NCI-H1092 (cell line): ENCODE results near the gene STMN3.
A peak's percentile ranks its signal among the peaks of the same experiment; 100 is the strongest.

ENCODE experiments used
- DNase-seq: peaks from one replicate; lab custom pipeline; 2025; lab: John Stamatoyannopoulos, UW

Gene STMN3

DNA sequence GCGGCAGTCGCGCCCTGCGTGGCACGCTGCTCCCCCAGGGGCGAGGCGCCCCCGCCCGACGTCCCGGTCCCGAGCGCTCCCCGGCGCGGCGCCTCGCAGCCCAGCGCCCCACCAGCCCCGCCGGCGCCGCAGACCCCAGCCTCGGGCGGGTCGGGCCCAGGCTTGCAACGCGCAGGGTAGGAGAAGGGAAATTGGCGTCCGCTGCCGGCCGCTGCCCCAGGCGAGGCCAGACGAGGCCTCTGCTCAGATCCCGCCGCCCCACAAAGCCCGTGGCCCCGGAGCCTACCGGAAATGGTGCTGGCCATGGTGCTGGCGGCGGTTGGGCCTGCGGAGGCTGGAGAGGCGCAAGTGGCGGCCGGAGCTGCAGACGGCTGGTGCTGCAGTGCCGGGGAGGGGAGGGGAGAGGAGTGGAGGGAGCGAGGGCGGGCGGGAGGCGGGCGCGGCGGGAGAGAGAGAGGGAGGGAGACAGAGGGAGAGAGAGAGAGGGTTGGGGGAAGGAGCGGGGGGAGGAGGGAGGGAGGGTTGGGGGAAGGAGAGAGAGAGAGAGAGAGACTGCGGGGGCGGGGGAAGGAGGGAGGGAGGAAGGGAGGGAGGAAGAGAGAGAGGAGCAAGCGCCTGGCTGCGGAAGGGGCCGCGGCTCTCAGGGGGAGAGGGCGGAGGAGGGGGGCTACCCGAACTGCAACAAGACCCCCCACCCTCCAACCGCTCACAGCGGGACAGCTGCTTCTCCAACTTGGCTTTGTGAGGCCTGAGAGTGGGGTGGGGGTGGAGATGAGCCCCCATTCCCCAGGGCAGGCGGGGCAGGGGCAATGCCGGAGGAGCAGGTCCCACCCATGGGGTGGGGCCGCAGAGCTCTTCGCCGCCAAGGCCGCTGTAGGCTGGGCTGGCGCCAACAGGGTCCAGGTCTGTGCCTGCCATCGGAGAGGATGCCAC lies at the start of gene STMN3:
Gene STMN3 (minus strand): TSS at position 384 of the 933 bp plus-strand sequence. CDS start 79 bp downstream, at position 305.
- peak; percentile 80 for DNase-seq

DNA sequence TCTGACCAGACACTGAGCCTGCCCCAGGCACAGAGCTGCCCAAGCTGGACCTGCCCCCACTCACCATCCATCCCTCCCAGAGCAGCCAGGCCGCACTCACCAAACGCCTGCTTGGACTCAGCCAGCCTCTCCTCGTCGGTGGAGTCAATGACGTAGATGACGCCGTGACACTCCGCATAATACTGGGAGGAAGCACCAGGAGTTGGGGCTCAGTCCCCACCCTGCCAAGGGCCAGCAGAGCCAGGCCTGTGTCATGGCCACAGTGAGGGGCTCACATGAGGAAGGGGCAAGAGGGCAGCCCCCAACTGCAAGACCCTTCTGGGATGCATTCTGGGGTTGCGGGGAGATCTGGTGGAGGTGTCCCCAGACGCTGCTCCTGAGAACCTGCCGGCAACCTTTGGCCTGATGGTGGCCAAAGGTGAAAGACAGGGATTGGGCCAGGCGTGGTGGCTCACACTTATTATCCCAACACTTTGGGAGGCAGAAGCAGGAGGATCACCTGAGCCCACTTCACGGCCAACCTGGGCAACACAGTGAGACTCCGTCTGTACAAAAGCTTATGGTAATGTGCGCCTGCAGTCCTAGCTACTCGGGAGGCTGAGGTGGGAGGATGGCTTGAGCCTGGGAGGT lies 48.9 kb upstream of the STMN3 start:
- no peak for DNase-seq

DNA sequence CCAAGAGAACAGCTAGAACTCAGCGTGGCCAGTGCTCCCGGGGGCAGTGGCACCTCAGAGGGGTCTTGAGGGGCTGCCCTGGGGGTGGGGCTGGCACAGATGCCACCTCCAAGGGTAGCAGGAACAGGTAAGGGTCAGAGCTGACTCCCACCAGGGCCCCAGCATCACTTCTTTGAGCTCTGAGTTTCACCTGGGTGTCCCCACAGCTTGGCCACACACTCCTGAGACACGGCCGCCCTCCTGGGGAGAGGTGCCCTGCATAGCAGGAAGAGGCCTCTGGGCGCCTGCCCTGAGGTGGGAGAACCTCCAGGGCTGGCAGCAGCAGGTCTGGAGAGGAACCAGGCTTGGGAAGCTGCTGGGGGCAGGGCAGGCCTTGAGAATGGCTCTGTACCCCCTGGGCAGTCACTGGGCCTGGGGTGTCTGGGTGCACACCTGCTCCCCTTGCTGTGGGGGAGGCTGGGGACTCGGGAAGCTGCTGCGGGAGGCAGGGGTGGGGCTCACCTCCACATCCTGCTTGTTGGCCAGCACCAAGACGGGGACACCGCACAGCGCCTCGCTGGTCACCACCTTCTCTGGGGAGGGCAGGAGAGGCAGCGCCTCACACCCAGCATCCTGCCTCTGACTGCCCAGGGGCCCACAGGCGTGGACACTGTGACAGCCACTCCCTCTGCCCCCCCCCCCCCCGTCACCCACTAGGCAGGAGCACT lies 48.3 kb upstream of the STMN3 start:
- no peak for DNase-seq

DNA sequence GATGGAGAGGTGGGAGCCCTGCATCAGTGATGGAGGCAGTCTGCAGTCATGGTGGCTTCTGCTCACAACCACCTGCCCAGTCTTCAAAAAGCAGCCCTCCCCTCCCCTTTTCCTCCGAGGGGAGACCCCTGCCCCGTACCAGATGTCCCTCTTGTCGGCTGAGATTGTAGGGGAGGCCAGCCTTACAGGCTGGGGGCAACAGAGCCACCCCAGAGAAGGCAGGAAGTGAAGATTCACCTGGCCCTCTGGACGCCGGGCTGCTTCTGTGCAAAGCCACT lies 47.8 kb upstream of the STMN3 start:
- no peak for DNase-seq

DNA sequence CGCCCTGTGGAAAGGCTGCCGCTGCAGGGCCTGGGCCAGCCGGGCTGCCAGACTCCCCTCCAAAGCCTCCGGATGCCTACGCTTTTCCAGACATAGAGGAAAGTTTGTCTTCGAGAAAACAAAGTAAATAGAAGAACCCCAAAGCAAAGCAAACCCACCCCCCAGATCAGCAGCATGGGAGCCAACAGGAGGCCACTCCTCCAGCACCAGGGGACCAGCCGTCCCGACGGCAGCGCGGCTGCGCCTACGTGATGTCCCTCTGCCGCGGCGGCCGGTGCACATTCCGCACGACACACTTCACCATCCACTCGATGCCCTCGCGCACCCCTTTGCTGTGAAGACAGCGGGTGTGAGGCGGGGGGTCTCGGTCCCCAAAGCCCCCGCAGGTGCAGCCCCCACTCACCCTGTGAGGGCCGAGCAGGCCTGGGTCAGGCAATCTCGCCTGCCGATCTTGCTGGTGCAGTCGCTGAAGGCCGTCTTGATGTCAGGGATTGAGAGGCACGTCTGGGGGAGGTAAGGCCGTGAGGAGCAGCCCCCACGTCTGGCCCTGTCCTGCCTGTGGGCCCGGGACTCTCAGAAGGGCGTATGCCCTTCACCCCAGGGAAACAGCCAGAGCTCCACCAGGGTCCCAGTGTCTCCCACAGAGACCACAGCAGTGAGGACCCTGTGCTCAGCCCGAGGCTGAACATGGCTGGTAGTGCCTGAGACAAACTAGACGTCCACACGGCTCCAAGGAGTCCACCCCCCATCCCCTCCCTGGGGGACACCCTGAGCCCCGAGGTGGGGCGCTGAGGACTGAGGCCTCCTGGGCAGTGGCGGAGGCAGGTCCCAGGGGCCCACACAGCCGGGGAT lies 47.2 kb upstream of the STMN3 start:
- DNase-seq, result no peak

DNA sequence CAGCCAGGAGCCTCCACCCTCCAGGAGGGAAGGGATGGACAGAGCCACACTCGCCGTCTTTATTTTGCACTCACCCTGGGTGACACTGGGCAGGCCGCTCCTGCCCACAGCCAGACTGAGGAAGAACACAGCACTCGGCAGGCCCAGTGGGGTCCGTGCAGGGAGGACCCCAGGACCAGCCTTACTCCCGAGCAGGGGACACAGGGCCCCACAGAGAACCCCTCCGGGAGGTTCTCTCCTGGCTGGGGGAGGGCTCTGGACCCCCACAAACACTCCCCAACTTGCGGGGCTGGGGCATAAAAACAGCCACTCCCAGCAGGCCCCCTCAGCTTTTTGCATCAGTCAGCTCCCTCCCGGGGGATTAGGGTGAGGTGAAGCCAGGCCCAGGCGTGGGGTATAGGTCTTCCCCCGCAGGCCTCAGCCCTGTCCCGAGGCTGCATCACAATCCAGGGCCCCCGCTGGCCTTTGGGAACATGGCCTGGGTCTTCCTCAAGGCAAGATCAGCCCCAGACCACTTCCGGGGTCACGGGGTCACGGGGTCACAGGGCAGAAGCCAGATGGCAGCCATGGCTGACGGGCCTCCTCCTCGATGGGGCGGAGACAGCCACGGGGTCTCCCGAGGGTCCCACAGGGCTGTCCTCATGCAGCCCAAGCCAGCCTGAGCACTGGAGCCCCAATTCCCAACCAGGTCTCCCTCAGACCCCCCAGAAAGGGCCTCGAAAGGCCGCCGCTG lies 46.4 kb upstream of the STMN3 start:
- no peak for DNase-seq

DNA sequence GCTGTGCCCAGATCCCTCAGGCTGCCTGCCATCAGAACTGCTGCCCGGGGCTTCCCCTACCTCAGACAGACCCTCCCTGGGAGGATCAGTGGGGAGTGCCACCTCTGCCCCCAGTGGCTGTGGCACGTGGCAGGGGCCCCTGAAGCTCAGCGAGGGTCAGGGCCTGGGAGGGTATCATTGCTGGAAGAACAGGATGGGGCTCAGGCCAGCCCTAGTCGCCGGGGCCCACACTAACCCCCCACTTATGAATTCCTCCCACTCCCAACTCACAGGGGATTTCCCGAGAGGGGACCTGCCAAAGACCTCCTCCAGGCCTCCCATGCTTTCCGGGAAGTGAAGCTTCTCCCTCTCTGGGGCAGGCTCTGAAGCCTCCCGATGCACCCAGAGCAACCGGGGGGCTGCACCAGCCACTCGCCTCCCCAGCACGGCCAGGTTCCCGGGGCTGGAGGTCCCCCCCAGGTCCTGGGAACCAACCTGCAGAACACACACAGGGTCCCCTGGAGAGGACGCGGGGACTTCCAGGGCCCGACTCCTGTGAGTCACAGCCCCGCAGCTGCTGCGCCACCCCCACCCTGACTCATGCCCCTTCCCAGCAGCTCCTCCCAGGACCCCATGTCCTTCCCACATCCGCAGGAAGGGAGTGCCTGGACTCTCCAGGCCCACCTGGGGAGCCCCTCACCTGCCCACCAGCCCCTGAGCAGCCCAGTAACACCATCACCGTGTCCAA lies 45.7 kb upstream of the STMN3 start:
- no peak for DNase-seq

DNA sequence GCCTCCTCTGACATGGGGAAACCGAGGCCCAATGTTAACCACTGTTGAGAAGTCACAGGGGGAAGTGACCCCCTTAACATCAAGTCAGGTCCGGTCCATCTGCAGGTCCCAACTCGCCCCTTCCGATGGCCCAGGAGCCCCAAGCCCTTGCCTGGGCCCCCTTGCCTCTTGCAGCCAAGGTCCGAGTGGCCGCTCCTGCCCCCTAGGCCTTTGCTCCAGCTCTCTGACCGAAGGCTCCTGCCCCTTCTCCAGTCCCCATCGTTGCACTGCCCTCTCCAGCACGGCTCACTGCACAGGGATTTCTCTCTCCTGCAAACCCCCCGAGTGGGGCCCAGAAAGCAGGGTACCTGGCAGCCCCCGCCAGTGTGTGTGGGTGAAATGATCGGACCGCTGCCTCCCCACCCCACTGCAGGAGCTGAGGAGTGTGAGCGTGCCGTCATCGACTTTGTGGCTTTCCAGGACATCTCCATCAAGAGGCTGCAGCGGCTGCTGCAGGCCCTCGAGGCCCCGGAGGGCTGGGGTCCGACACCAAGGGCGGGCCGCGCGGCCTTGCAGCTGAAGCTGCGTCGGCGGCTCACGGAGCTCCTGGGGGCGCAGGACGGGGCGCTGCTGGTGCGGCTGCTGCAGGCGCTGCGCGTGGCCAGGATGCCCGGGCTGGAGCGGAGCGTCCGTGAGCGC lies 44.8 kb upstream of the STMN3 start:
- no peak for DNase-seq

DNA sequence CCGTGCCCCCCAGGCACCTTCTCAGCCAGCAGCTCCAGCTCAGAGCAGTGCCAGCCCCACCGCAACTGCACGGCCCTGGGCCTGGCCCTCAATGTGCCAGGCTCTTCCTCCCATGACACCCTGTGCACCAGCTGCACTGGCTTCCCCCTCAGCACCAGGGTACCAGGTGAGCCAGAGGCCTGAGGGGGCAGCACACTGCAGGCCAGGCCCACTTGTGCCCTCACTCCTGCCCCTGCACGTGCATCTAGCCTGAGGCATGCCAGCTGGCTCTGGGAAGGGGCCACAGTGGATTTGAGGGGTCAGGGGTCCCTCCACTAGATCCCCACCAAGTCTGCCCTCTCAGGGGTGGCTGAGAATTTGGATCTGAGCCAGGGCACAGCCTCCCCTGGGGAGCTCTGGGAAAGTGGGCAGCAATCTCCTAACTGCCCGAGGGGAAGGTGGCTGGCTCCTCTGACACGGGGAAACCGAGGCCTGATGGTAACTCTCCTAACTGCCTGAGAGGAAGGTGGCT lies 44.2 kb upstream of the STMN3 start:
- no peak for DNase-seq

DNA sequence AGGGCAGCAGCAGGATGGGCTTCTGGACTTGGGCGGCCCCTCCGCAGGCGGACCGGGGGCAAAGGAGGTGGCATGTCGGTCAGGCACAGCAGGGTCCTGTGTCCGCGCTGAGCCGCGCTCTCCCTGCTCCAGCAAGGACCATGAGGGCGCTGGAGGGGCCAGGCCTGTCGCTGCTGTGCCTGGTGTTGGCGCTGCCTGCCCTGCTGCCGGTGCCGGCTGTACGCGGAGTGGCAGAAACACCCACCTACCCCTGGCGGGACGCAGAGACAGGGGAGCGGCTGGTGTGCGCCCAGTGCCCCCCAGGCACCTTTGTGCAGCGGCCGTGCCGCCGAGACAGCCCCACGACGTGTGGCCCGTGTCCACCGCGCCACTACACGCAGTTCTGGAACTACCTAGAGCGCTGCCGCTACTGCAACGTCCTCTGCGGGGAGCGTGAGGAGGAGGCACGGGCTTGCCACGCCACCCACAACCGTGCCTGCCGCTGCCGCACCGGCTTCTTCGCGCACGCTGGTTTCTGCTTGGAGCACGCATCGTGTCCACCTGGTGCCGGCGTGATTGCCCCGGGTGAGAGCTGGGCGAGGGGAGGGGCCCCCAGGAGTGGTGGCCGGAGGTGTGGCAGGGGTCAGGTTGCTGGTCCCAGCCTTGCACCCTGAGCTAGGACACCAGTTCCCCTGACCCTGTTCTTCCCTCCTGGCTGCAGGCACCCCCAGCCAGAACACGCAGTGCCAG lies 43.6 kb upstream of the STMN3 start, which contains the start of gene TNFRSF6B:
Gene TNFRSF6B (plus strand): TSS at position 25 of the 729 bp plus-strand sequence. CDS start 116 bp downstream, at position 141.
- no peak for DNase-seq

DNA sequence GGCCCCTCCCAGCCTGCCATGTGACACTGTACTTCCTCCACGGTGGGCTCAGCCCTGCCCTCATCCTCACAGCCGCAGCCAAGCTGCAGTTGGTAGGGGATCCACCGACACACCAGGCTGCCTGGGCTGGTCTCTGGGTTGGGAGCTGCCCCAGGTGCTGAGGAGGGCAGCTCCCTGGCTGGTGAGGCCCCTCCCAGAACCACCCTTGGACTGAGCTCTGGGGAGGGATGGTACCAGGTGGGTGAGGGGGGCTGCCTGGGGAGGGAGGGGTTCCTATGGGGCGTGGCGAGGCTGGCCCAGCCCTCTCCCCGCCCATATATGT lies 43.0 kb upstream of the STMN3 start:
- no peak for DNase-seq

DNA sequence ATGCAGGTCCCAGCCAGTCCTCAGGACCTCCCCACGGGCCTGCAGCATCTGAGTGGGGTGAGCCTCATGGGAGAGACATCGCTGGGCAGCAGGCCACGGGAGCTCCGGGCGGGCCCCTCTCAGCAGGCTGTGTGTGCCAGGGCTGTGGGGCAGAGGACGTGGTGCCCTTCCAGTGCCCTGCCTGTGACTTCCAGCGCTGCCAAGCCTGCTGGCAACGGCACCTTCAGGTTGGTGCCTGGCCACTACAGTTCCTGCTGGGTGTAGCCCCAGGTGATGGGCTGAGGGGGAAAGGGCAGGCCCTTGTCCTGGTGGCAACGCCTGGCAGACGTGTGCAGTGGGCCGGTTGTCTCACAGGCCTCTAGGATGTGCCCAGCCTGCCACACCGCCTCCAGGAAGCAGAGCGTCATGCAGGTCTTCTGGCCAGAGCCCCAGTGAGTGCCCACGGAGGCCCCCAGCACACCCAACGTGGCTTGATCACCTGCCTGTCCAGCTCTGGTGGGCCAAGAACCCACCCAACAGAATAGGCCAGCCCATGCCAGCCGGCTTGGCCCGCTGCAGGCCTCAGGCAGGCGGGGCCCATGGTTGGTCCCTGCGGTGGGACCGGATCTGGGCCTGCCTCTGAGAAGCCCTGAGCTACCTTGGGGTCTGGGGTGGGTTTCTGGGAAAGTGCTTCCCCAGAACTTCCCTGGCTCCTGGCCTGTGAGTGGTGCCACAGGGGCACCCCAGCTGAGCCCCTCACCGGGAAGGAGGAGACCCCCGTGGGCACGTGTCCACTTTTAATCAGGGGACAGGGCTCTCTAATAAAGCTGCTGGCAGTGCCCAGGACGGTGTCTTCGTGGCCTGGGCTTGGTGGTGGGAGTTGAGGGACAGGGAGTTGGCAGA lies 42.4 kb upstream of the STMN3 start:
- DNase-seq, result no peak

DNA sequence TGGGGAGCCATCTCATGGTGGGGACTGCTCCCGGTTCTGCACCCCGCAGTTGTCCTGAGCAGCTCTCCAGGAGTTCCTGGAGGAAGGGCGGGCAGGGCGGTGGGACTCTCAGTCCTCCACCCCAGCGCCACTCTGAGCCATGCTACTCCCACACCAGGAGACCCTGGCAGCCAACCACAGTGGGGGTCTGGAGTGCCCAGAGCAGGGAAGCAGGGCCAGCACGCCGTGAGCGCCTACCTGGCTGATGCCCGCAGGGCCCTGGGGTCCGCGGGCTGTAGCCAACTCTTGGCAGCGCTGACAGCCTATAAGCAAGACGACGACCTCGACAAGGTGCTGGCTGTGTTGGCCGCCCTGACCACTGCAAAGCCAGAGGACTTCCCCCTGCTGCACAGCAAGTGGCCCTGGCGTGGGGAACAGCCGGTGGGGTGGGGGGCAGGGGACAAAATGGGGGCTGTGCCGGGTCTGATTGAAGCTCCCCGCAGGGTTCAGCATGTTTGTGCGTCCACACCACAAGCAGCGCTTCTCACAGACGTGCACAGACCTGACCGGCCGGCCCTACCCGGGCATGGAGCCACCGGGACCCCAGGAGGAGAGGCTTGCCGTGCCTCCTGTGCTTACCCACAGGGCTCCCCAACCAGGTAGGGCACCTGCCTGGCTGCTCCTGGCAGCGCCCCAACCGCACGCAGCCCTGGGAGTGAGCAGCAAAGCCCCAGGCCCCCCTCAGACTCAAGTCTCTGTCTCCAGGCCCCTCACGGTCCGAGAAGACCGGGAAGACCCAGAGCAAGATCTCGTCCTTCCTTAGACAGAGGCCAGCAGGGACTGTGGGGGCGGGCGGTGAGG lies 41.6 kb upstream of the STMN3 start:
- DNase-seq, result no peak

DNA sequence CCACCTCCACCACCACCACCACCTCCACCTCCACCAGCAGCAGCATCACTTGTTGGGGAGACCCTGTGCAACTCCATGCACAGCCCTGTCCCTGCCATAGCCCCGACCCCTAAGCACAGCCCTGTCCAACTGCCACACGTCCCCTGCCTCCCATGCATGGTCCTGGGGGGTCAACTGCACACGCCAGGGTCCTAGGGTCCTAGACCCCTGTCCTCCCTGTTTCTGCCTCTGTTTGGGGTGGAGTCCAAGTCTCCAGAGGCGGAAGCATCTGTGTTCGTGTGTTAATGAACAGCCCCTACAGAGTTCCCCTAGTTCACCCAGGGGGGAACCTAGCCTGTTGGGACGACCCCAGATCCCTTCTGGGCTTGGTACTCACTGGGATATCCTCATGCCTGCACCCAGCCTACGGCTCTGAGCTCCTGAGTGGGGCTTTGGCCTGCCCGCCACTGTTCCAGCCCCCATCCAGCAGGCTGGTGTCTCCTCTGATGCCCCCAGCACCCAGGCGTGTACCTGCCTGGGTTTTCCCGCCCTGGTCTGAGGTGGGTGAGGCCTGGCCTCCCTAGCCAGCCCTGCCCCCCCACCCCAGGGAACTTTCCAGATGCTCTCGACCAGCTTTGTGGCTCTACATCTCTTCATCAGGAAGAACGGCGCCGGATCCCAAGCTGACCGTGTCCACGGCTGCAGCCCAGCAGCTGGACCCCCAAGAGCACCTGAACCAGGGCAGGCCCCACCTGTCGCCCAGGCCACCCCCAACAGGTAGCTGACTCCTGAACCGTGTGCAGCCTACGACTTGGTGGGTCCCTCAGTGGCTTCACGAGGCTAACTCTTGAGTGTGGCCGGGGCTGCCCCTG lies 40.7 kb upstream of the STMN3 start:
- DNase-seq, result no peak

DNA sequence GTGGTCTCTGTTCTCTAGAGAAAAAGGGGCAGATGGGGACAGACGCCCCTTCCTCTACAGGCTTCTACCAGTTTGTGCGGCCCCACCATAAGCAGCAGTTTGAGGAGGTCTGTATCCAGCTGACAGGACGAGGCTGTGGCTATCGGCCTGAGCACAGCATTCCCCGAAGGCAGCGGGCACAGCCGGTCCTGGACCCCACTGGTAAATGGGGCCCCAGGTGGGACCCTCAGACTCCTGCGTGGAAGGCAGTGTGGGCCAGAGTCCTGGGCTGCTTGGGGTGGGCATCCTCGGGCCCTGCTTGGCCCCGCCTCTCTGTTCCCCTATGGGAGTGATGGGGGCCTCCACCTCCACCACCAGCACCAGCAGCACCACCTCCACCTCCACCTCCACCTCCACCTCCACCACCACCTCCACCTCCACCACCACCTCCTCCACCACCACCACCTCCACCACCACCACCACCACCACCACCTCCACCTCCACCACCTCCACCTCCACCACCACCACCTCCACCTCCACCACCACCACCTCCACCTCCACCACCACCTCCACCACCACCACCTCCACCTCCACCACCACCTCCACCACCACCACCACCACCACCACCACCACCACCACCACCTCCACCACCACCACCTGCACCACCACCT lies 40.0 kb upstream of the STMN3 start:
- DNase-seq, result no peak
